Ovary (tissue), 9 donors: Measurements from ENCODE around the gene KCNK5. TPM values are rescaled to one million over a fixed set of nuclear protein-coding genes. Genes with fewer than 3 reads are reported as not detected.

ENCODE experiments used
- DNase-seq, 5 donors: peaks; one replicate each; pipeline ENCODE4 v3.0.0-alpha.2; 2019 to 2020
- H3K27ac ChIP-seq, 2 donors: fragments of 200-600 bp; one replicate each; pipeline versions ENCODE4 v1.5.1 to v1.8.0; 2019 to 2022
- H3K27me3 ChIP-seq: fragments of 200-600 bp; one replicate; pipeline ENCODE4 v1.8.0; 2022
- H3K36me3 ChIP-seq: fragments of 200-600 bp; sonication (generic); one replicate; pipeline ENCODE4 v1.5.1; 2019
- H3K4me1 ChIP-seq: one replicate; pipeline ENCODE4 v1.8.1; 2013; ENCODE audit warnings: mild to moderate bottlenecking, moderate library complexity; ENCODE audit not compliant: insufficient read depth
- H3K4me3 ChIP-seq: fragments of 200-600 bp; sonication (generic); one replicate; pipeline ENCODE4 v1.5.1; 2017
- H3K9me3 ChIP-seq, 2 donors: fragments of 200-600 bp in 1 of 2; sonication (generic) in 1 of 2; one replicate each; pipeline versions ENCODE4 v1.5.1 to v1.8.1; 2013 to 2019; ENCODE audit warnings: mild to moderate bottlenecking in 1 of 2, moderate library complexity in 1 of 2
- EP300 ChIP-seq: sonication (generic); formaldehyde crosslinking; IDR thresholded peaks from one replicate; pipeline ENCODE4 v1.6.1; 2017; ENCODE audit warnings: antibody characterized with exemption
- POLR2A ChIP-seq: fragments of 450-650 bp; IDR thresholded peaks from one replicate; pipeline ENCODE4 v1.6.1; 2017; ENCODE audit warnings: antibody characterized with exemption, mild to moderate bottlenecking, moderate library complexity
- WGBS, 3 donors: extraction: QIAGEN DNeasy Blood & Tissue Kit in 1 of 3; methylation state at CpG; one replicate each; pipeline versions ENCODE4 v1.1.5 to v1.1.7; 2013 to 2017; 5-methylcytosine and 5-hydroxymethylcytosine counted together
- intact Hi-C, 4 donors: fragments of 100-400 bp; cut with DNase I; formaldehyde crosslinking; loops; one replicate each; pipeline versions ENCODE4 v1.11.0 to v1.15.1; 2022 to 2023
- polyA plus RNA-seq, 2 donors: library from polyadenylated mRNA; stranded (reverse); fragments of 200-250 nt in 1 of 2; fragments of 350-450 nt in 1 of 2; fragmentation: Illumina TruSeq in 1 of 2; extraction: RNeasy Lipid Tissue Mini Kit (QIAGEN cat#74804) in 1 of 2; gene quantifications; one replicate each; pipeline ENCODE4 v1.2.3, GENCODE V29; 2013 to 2014
- total RNA-seq, 7 donors: library from RNA; depleted of rRNA in 2 of 7; stranded (reverse); fragments of >200 nt in 2 of 7; fragmentation: NEBNext Ultra II Directional in 3 of 7; extraction: Animal tissue kit (Norgen Biotek cat#: 25700) in 3 of 7; gene quantifications; one replicate each; pipeline versions ENCODE4 v1.1.0 to v1.2.4, GENCODE V29; 2016 to 2023
- TF ChIP-seq, protein P1 (sequence below), 3 donors: fragments of 450-650 bp in 2 of 3; fragments of 200-600 bp in 1 of 3; IDR thresholded peaks; one replicate each; pipeline versions ENCODE4 v1.5.1 to v1.8.0; 2016 to 2022; ENCODE audit warnings: antibody characterized with exemption in 3 of 3, mild to moderate bottlenecking in 1 of 3
- donor health status: DM: no; HTN: no; CAD: no; lungs with moderate emphysema.
- donor health status: DM: no; HTN: no; CAD: no.
- donor health status: Bipolar disorder and iron deficiency.
- donor health status: DM: yes; HTN: yes; CAD: no.
- donor health status: DM: no; HTN: no; CAD: no.
- donor health status: DM: yes; HTN: yes; CAD: no.

Gene KCNK5
- total and polyA plus RNA-seq, 9 donors: 1.9 to 15.2 (median 7.9) TPM

DNA sequence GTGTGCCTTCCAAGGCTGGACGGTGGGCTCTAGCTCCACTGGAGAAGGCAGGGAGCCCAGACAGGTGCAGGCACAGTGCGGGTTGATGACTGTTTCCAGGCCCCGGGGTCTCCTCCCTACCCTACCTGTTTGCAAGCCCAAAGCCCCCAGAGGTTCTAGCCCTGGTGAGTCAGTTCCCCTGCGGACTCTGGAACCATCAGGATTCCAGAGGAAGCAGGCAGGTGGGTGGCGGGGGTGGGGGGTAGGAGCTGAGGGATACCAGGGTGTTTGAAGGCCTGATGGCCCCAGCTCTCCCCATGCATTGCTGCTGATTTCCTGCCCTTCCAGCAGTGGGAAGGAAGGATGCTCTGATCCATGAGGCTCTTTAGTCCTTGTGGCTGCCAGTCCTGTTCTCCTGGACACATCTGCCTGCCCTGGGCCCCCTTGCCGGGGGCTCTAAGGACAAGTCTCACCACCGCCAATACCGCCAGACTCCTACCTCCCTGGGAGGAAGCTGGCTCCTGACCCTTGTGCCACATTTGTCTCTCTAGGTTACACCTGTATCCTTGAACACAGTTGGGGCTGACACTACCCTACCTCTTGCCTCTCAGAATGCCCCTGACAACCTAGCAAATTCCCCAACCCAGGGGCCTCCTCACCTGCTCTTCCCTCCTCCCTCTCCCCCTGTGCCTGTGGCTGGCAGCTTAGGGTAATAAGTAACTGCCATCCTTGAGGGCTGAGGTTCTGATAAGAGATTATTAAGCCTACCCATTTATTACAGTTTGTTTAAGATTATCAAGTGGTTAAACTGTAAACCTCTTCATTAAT lies 21.7 kb downstream of the KCNK5 start:
- intact Hi-C loops: no loop called here
- no peaks in the 10 kb centered on the region for H3K9me3 ChIP-seq
- H3K4me3 ChIP-seq: no peak overlapping the region
- H3K27ac ChIP-seq: no peak overlapping the region
- TF ChIP-seq, protein P1, sequence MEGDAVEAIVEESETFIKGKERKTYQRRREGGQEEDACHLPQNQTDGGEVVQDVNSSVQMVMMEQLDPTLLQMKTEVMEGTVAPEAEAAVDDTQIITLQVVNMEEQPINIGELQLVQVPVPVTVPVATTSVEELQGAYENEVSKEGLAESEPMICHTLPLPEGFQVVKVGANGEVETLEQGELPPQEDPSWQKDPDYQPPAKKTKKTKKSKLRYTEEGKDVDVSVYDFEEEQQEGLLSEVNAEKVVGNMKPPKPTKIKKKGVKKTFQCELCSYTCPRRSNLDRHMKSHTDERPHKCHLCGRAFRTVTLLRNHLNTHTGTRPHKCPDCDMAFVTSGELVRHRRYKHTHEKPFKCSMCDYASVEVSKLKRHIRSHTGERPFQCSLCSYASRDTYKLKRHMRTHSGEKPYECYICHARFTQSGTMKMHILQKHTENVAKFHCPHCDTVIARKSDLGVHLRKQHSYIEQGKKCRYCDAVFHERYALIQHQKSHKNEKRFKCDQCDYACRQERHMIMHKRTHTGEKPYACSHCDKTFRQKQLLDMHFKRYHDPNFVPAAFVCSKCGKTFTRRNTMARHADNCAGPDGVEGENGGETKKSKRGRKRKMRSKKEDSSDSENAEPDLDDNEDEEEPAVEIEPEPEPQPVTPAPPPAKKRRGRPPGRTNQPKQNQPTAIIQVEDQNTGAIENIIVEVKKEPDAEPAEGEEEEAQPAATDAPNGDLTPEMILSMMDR (IDR thresholded peaks at IDR 0.05): no peak
- TF ChIP-seq EP300: no peak
- no peak for TF ChIP-seq POLR2A
- no peak for DNase-seq
- H3K36me3 ChIP-seq: no peaks in the 10 kb centered on the region
- no peaks in the 10 kb centered on the region for H3K27me3 ChIP-seq
- 95 to 96% (median 96%) methylated on average over 8 of the region's 8 CpGs for WGBS, 3 donors
- H3K4me1 ChIP-seq: peaks cover 14% of the 10 kb centered on the region

DNA sequence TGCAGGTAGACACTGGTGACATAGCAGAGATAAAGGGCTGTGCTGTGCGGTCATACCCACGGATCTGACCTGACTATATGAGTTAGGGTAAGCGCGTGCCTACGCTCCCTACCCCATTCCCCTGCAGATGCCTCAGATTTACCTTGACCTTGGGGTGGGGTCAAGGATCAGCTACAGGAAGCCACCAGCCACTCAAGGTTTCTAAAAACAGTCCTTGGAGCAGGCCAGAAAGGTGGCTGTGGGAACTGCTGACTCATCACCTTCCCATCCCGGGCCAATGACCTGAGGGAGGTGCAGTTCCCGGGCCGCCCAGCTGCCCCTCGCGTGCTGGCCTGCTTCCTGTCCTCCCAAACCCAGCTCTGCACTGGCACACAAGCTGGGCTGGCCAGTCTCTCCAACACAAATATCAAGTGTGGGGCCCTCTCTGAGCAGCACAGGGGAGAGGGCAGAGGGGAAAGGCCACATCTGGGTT lies 23.0 kb downstream of the KCNK5 start:
- H3K9me3 ChIP-seq: no peaks in the 10 kb centered on the region
- intact Hi-C loops: no loop called here
- no peak for DNase-seq
- H3K27ac ChIP-seq: no peak overlapping the region
- peaks cover 10% of the 10 kb centered on the region for H3K4me1 ChIP-seq
- TF ChIP-seq, protein P1 (IDR thresholded peaks at IDR 0.05): no peak
- TF ChIP-seq POLR2A (no peak), EP300 (no peak)
- WGBS, 3 donors: 71 to 88% (median 73%) methylated on average over 10 of the region's 10 CpGs
- no peak overlapping the region for H3K4me3 ChIP-seq
- H3K27me3 ChIP-seq: no peaks in the 10 kb centered on the region
- H3K36me3 ChIP-seq: no peaks in the 10 kb centered on the region

DNA sequence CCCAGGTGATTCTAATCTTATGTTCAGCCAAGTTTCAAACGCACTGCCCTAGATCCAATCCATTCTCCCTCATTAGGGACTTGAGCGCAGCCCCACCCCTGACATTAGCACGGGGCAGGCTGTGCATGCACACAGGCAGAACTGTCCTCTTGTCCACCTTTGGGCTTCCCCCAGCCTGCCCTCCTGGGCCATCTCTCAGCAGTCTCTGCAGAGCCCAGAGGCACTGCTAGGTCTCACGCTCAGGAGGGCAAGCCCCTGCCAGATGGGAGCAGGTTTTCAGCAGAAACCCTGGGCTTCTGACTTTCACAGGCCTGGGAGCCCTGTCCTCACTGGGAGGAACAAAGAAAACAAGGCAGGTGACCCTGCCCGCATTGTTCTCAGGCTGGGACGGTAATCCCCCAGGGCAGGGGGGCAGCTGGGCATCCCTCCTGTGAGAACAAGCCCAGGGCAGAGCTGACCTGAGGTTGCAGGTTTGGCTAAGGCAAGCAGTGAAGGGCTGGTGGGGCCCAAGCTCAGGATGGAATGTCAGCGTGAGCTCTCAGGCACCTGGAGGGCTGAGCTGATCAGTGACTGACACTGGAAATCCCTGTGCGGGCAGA lies 24.5 kb downstream of the KCNK5 start:
- no peak overlapping the region for H3K4me3 ChIP-seq
- no peak for DNase-seq
- no peak for TF ChIP-seq POLR2A
- no peak for TF ChIP-seq EP300
- TF ChIP-seq, protein P1 (IDR thresholded peaks at IDR 0.05): no peak
- H3K27ac ChIP-seq: no peak overlapping the region
- H3K4me1 ChIP-seq: peaks cover 10% of the 10 kb centered on the region
- H3K36me3 ChIP-seq: no peaks in the 10 kb centered on the region
- no peaks in the 10 kb centered on the region for H3K27me3 ChIP-seq
- H3K9me3 ChIP-seq: no peaks in the 10 kb centered on the region
- intact Hi-C loops: no loop called here
- WGBS, 3 donors: 83 to 91% (median 86%) methylated on average over 8 of the region's 8 CpGs

GRCh38 chr6:39204160-39204495 lies 25.1 kb downstream of the KCNK5 start:
- no peak overlapping the region for H3K4me3 ChIP-seq
- H3K27ac ChIP-seq: no peak overlapping the region
- no peaks in the 10 kb centered on the region for H3K36me3 ChIP-seq
- H3K27me3 ChIP-seq: no peaks in the 10 kb centered on the region
- intact Hi-C loops: no loop called here
- peaks cover 8% of the 10 kb centered on the region for H3K4me1 ChIP-seq
- no peaks in the 10 kb centered on the region for H3K9me3 ChIP-seq
- 85 to 95% (median 89%) methylated on average over 4 of the region's 4 CpGs for WGBS, 3 donors
- DNase-seq: no peak
- TF ChIP-seq EP300 (no peak), POLR2A (no peak)
- TF ChIP-seq, protein P1 (IDR thresholded peaks at IDR 0.05): no peak
